DMS53 (cell line): ENCODE measurements around the gene NEO1.

Experiments used
- DNase-seq: peaks from one replicate; lab custom pipeline; 2025; lab: John Stamatoyannopoulos, UW

Gene NEO1

GRCh38 chr15:73329501-73330200 lies 277.4 kb downstream of the NEO1 start:
- DNase-seq, result no peak

- no peak for DNase-seq
These were observed 278.2 kb downstream of the NEO1 start for GRCh38 chr15:73330206-73331051.

- DNase-seq, result no peak
These were observed 279.2 kb downstream of the NEO1 start for GRCh38 chr15:73331501-73331900.

- DNase-seq, result no peak
These were observed 280.0 kb downstream of the NEO1 start for GRCh38 chr15:73331991-73332925.

- no peak for DNase-seq
These were observed 280.7 kb downstream of the NEO1 start for GRCh38 chr15:73333001-73333400.

- DNase-seq, result no peak
These were observed 281.8 kb downstream of the NEO1 start for GRCh38 chr15:73334086-73334485.

- no peak for DNase-seq
These were observed 282.8 kb downstream of the NEO1 start for GRCh38 chr15:73335026-73335425.

- DNase-seq, result no peak
These were observed 283.2 kb downstream of the NEO1 start for GRCh38 chr15:73335471-73335870.

GRCh38 chr15:73336756-73337155 lies 284.5 kb downstream of the NEO1 start:
- DNase-seq, result no peak

GRCh38 chr15:73337187-73337586 lies 284.9 kb downstream of the NEO1 start:
- no peak for DNase-seq

GRCh38 chr15:73338058-73338457 lies 285.8 kb downstream of the NEO1 start:
- peak; percentile 79 for DNase-seq

GRCh38 chr15:73338606-73339374 lies 286.5 kb downstream of the NEO1 start:
- no peak for DNase-seq

- no peak for DNase-seq
These were observed 288.4 kb downstream of the NEO1 start for GRCh38 chr15:73340502-73341192.

- DNase-seq, result no peak
These were observed 289.8 kb downstream of the NEO1 start for GRCh38 chr15:73341886-73342600.

GRCh38 chr15:73344056-73344455 lies 291.8 kb downstream of the NEO1 start:
- DNase-seq, result no peak

GRCh38 chr15:73345658-73346057 lies 293.4 kb downstream of the NEO1 start:
- DNase-seq, result no peak

GRCh38 chr15:73346735-73347312 lies 294.6 kb downstream of the NEO1 start:
- peak; percentile 42 for DNase-seq

- DNase-seq, result no peak
These were observed 296.9 kb downstream of the NEO1 start for GRCh38 chr15:73349191-73349590.

- no peak for DNase-seq
These were observed 299.8 kb downstream of the NEO1 start for GRCh38 chr15:73352082-73352481.

GRCh38 chr15:73353734-73354133 lies 301.5 kb downstream of the NEO1 start:
- DNase-seq, result no peak
